NCI-H526 treated with DMSO at 0.1 percent for 48 hours (cell line): ENCODE measurements around the gene VCP.
"Not testable (repeated sequence)": the region's sequence is repeated elsewhere in the genome, so short reads cannot be mapped to it uniquely, and the experiment has no call there.

ENCODE experiments used
- DNase-seq: peaks from one replicate; lab custom pipeline; 2025; lab: John Stamatoyannopoulos, UW

The VCP gene

DNA sequence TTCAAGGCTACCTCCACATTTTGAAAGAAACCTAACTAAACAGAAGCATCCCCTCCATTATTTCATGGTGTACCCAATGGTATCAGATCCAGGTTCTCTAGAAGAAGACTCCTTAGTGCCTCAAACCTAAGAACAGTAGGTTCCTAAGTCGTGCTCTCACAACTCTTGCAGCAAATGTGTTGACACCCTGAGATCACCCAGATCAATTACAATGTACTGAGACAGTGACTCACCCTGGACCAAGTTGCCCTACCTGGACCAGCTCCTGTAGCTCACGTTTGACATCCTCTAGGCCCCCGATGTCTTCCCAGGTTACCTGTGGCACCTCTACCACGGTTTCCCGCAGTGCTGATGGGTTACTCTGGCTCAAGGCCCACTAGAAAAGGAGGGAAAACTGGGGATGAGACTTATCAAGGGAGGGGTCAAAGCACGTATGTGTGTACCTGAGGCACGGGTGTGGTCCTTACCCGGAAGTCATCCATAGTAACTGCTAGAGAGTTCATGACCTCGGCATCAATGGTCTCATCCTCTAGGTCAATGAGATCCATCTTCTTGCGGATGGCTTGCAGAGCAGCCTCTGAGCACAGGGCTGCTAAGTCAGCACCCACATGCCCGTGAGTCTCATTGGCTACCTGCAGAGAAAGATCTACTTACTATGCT is 11.7 kb downstream of the VCP start:
- no peak for DNase-seq

DNA sequence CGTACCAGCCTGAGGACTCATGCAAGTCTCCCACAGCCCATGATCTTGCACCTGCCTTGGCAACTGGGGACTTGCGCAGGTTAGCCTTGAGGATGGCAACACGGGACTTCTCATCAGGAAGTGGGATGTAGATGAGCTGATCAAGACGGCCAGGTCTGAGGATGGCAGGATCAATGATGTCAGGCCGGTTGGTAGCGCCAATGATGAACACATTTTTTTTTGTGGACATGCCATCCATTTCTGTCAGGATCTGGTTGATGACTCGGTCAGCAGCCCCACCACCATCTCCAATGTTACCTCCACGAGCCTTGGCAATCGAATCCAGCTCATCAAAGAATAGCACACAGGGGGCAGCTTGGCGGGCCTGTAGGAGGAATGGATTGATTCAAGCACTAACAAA is 13.0 kb downstream of the VCP start:
- DNase-seq: no peak

DNA sequence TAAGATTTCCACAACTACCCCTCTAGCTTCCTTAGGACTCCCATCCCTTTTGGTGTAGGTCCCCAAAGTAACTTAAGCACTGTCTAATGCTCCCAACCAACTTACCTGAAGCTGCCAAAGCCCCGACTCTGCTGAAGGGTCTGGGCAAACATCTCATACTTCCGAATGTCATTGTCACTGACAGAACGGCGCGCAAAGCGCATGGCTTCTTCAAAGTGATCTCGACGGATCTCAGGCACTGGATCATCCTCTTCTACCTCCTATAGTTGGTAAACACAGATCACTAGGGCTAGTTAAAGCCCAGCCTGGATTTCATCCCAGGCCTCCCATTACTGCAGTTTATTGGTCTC is 15.2 kb downstream of the VCP start:
- no peak for DNase-seq

DNA sequence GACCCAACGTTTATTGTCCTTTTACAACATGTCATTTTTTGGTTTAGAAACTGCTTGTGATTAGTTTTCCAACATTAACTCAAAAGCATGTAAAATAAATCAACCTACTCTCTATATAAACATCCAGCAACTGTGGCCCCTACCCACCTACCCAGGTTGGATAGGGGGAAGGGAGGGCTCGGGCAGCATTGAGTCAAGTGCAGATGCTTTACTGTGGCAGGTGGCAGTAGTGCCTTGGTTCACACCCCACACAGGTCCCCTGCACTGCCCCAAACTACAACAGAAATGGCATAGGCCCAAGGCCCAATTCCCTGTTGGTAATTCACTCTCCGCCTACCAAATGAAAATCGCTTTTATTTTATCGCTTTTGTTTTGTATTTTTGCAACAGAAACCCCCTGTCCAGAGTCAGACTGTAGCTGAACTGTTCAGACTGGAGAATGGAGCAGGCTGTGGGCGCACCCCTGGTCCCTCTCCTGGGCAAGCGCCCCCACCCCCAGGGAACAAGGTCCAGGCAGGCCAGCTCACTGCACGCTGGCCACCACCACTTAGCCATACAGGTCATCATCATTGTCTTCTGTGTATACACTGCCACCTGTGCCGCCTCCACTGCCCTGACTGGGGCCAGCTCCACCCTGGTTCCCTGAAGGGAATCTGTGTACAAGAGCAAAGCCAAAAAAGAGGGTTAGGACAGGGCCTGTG is 15.7 kb downstream of the VCP start:
- no peak for DNase-seq

DNA sequence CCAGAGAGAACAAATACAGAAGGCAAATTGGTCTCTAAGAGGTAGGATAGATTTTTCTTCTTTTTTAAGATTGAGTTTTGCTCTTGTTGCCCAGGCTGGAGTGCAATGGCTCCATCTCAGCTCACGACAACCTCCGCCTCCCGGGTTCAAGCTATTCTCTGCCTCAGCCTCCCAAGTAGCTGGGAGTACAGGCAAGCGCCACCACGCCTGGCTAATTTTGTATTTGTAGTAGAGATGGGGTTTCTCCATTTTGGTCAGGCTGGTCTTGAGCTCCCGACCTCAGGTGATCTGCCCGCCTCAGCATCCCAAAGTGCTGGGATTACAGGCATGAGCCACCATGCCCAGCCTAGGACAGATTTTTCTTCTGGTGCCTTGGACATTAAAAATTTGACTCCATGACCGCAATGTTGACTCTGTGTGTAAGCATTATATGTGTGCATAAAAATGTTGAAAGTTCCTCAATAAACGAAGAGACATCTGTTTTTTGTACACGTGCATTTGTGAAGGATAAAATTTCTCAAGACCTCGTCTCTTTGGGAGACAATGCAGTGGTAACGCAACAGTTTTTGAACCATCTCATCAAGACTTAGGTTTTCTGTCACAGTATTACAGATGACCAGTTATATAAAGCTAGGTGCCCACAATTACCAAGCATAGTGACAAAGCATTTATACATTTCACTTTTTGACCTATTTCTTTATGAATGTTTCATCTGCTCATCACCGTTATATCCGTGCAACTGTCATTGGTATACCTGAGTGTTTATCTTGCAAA is 17.4 kb downstream of the VCP start:
- no peak for DNase-seq

DNA sequence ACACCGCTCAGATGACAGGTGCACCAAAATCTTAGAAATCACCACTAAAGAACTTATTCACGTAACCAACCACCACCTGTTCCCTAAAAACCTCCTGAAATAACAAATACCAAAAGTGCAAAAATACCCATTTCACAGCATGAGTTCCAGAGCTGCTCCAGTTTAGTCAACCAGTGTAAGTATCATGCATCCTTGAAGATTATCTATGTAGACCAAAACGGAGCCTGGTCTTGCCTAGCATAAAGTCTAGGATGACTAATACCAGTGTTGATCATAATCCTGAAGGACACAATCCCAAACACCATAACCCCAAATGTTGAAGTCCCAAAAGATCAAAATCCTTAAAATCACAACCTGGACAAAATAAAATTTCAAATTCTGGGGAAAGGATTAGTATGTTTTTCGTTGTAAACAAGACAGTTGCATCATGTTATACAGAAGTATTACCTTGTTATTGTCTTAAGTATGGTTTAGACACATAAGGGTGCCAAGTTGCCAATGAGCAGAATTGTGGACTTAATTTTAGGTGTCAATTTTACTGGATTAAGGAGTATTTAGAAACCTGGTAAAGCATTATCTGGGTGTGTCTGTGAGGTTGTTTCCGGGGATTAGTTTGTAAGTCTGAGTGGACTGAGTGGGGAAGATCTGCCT is 18.1 kb downstream of the VCP start:
- DNase-seq: no peak

DNA sequence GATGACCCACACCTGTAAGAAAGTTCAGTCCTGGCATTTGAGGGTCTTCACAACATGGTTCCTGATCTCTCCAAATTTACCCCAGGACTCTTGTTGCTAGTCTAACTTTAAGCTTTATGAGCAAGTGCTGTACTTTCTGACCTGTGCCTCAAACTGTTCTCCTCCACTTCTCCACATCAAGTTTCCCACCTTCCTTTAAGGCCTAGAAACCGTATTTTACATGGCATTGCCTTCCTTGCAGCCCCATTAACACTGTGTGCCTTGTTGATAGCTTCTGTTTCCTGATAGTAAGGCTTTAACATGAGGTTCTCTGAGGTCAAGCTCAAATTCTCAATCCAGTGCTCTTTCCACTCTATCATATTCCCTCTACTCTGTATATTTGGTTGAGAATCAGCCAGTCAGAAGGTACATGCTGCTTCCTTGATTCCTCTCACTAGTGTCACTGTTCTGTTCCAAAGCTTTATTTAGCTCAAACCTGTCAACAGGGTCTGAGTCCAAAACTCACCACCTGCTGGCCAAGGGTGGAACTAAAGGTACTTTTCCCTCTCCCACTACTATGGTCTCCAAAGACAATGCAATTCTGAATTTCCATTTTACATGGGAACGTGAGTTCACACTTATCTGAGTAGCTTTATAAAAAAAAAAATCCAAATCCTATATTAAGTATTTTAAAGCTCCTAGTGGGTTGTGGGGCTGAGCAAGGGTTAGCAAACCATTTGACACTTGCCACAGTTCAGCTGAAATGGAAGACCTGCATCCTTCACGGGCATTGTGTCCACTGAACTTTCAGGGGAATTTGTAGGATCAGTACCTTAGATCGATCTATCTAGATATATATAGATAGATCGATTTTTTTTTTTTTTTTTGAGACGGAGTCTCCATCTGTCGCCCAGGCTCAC is 21.1 kb downstream of the VCP start:
- no peak for DNase-seq

DNA sequence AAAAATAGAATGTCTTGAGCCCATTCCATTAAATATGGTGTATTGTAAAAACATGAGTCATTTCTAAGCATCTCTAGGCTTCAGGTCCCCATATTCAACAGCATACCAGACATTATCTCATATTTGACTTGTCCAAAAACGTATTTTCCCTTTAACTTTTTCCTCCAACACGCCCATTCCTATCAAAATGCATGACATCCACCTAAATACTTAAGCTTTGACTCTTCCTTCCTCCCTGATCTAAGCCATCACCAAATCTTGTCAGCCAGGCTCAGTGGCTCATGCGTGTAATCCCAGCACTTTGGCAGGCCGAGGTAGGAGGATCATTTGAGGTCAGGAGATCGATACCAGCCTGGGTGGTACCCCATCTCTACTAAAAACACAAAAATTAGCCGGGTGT is 23.9 kb downstream of the VCP start:
- DNase-seq: no peak

DNA sequence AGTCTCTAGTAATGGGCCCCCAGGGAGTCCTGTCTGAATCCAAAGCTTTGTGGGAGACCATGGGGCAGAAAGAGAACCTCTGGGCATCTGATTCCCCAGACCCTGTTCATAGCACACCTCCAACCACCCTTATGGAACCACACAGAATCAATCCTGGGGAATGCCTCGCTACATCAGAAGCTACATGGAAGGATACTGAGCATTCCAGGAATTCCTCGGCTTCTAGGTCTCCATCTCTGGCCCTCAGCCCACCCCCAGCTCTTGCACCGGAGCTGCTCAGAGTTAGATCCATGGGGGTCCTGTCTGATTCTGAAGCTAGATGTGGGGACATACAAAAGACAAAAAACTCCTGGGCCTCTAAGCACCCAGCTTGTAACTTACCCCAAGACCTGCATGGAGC is 28.4 kb downstream of the VCP start:
- no peak for DNase-seq

DNA sequence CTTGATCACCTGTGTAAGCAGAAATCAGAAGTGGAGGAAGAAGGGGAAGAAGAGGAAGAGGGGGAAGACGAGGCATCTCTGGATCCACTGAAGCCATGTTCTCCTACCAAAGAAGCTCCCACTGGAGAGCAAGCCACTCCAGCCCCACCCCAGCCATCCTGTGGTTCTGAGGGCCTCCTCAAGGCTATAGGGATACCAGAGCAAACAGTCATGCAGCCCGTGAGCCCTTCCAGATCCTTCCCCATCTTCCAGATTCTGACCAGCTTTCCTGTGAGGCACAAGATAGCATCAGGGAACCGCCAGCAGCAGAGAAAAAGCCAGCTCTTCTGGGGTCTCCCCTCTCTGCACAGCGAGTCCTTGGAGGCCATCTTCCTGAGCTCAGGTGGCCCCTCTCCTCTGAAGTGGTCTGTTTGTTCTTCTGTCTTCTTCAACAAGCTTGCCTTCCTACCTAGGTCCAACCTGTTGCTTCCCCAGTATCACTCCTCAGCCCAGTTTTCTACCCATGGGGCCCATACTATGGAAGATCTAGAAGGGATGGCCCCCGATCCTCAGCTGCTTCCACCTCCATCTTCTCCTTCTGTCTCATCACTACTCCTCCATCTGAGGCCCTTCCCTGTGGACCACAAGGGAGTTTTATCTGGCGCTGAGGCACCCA is 29.4 kb downstream of the VCP start:
- no peak for DNase-seq

DNA sequence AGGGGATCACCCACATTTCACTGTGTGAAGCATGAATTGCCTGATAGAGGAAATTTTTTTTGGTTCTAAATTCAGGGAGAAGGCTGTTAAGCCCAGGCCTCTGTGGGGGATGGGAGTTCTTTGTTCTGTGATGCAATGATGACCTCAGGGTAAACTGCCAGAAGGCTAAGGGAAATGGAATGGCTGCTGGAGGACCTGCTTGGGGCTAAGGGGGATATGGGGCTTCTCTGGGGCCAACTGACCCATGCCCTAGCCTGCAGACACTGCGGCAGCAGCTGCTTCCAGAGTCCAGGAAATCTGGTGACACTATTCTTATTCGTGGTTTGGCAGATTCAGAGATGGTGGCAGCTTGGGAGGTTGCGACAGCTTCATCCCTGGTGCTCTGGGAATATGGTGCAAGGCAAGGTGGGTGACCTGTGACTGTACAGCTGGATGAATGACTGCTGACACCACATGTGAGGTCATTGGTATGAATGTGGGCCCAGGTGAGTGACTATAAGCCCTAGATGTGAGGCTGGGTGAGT is 30.3 kb downstream of the VCP start:
- DNase-seq: no peak

DNA sequence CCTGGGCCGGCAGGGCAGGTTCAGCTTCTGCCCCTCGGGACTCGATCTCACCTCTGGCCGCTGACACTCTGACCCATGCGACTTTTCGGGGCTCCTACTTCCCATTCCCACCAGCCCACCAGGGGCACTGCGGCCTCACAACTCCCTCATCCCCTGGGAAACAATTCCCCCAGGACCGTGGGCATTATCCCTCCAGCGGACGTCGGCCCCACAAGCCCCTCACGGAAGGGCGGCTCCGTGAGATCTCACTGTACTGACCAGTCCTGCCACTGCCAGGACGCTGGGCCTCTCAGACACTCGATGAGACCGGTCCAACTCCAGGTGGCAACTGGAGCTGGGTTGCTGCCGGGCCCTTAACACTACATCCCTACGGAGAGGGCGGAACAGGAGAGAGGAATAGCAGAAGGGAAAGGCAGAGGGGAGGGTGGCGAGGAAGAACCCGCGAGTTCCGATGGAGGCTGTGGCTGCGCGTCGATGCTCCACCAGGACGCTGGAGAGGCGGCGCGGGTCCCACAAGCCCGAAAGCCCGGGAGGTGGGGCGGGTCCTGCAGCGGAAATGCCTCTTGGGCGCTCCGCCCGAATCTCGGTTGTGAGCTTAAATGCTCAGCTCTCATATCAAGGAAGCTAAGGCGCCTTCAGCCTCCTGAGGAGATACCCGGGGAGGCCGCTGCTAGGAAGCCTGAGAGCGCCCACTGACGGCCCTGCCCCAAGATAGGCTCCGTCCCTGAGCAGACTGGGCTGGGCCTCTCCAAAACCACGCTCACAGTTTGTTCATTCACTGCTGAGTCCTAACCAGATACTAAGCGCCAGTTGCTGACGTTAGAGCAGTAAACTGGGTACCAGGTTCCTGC is 36.3 kb downstream of the VCP start:
- no peak for DNase-seq

DNA sequence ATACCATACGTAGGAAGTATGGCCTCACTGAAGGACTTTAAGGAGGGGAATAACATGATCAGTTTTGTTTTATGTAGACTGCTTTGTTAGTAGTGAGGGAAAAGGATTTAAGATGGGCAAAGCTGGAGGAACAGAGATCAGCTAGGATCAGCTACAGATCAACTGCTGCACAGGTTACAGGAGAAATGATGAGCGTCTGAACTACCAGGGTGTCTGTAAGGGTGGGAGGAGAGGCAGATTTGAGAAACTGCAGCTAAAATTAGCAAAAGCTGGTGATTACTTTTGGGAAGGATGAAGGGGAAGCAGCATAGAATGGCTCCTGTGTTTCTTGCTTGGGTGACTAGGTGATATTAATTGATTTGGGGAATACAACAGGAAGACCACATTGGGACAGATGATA is 39.3 kb downstream of the VCP start:
- DNase-seq: no peak

DNA sequence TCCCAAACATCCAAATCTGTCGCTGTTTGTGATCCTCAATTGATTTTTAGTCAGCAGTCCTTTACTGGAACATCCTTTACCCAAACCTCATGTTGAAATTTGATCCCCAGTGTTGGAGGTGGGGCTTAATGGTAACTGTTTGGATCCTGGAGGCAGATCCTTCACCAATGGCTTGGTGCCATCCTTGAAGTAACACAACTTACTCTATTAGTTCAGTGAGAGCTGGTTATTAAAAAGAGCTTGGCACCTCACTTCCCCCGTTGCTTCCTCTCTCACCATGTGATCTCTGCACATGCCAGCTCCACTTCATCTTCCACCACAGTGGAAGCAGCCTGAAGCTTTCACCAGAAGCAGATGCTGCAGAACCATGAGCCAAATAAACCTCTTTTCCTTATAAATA is 42.6 kb downstream of the VCP start:
- no peak for DNase-seq

DNA sequence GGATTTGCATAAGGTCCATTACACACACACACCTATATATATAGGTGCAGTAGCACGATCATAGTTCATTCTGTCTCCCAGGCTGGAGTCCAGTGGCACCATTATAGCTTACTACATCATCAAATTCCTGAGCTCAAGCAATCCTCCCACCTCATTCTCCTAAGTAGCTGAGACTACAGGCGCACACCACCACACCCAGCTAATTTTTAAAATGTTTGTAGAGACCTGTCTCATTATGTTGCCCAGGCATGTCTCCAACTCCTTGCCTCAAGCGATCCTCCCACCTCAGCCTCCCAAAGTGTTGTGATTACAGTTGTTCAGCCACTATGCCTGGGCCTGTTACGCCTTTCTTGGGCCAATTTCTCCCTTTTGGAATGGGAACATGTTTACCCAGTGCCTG is 43.2 kb downstream of the VCP start:
- DNase-seq: no peak

DNA sequence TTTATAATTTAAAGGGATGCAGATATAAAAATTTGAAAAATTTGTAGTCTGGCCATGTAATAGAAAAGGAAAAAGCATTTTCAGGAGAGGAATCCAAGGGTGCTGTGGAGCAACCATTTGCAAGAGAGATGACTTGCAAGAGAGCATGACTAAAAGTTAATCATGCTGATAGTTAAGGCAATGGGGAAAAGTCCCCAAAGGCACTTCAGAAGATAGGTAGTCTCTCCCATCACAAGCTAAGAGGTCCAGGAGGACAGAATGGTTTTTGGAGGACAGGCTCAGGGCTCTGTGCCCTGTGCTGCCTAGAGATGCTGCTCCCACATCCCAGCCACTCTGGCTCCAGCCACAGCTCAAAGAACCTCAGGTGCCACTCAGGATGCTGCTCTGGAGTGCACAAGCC is 44.1 kb downstream of the VCP start:
- DNase-seq: no peak

DNA sequence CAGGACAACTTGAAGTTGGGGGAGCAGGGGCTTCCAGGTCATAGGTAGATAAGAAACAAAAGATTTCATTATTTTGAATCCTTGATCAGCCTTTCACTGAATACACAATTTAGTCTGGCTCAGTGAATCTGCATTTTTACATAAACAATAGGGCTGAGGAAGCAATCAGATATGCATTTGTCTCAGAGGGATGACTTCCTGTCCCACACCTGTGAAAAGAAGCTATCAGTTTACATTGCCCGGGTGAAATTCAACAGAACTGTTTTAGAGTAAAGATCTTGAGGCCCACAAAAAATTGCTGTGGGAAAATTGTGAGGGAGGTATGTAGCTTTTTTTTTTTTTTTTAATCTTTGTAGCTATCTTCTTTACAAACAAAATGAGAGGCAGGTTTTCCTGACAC is 44.6 kb downstream of the VCP start:
- no peak for DNase-seq

DNA sequence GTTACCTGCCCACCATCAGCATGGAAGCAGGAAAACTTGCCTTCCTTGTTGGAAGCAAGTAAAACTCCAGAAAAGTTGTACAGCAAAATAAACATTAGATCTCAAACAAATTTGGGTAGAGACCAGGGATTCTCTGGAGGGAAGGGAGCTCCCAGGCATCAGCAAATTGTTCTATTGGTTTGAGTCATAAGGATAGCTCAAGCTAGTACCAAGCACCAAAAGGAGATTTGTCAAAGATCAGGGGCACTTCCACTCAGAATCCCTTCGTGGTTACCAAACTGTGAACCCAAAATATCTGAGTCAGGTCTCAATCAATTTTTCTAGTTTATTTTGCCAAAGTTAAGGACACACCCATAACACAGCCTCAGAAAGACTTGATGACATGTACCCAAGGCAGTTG is 45.1 kb downstream of the VCP start:
- no peak for DNase-seq

DNA sequence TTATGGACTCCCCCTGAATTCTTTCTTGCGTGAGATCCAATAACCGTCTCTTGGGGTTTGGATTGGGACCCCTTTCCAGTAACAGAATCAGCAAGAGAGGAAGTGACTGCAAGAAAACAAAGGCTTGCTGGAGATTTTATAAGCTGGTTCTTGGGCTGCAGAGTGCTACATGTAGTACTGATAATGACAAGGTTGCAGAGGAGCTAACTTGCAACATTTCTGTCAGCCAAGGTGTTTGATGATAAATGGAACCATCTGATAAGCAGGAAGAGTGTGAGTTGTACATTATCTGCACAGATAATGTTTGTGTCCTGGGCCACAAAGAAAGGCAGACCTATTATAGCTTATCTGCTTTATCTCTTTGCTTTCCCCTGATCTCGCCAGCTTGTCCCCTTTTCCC is 45.8 kb downstream of the VCP start:
- DNase-seq: no peak

DNA sequence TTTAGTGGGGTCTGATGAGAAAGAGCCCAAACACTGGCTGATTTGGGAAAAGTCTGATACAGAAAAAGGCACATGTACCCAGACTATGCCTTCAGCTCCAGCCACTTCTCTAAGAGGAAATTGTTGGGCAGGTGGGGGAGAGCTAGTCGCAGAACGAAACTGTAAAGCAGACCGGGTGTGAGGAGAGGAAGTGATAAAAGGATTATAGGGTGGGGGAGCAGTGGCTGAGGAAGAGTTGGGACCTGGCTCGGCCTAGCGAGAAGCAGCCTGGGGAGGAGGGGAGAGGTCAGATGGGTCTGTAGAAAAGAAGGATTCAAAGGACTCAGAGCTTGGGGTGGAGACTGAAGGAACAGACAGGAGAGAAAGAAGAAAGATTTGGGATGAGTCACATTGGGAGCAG is 49.0 kb downstream of the VCP start:
- DNase-seq: not testable (repeated sequence)
